Right lung (tissue), 5 donors: ENCODE results near the gene DISC1. TPM values are rescaled to one million over a fixed set of nuclear protein-coding genes. Genes with fewer than 3 reads are reported as not detected.
"Not testable (repeated sequence)": the region's sequence is repeated elsewhere in the genome, so short reads cannot be mapped to it uniquely, and the experiment has no call there.

Experiments used
- DNase-seq, 2 donors: peaks; one replicate each; pipeline ENCODE4 v3.0.0-alpha.2; 2013
- polyA plus RNA-seq, 5 donors: library from polyadenylated mRNA; unstranded; fragments of 120-200 nt; gene quantifications; one replicate each; pipeline versions ENCODE4 v1.2.1 to v1.2.3, GENCODE V29; 2013; ENCODE audit warnings: inconsistent platforms in 1 of 5, low replicate concordance in 1 of 5; ENCODE audit not compliant: insufficient read length in 5 of 5, insufficient read depth in 1 of 5

The DISC1 gene
- polyA plus RNA-seq, 5 donors: 7.8 to 11.4 (median 9.7) TPM

DNA sequence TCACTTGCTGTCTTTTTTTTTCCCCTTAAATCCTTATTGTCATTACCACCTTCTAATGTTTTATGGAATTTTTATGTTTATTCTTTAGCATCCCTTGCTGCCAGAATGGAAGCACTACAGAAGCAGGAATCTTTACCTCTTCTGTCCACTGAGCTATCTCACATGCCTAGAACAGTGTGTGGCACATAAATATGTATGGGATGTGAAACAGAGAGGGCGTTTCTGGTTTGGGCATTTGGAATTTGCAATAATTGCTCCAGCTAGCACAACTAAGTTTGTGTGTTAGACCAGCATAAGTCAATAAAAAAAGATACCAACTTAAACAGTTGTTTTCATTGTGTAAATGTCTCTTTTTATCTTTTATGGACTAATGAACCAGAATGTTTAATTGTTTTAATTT lies 330.8 kb downstream of the DISC1 start:
- DNase-seq: no peak

DNA sequence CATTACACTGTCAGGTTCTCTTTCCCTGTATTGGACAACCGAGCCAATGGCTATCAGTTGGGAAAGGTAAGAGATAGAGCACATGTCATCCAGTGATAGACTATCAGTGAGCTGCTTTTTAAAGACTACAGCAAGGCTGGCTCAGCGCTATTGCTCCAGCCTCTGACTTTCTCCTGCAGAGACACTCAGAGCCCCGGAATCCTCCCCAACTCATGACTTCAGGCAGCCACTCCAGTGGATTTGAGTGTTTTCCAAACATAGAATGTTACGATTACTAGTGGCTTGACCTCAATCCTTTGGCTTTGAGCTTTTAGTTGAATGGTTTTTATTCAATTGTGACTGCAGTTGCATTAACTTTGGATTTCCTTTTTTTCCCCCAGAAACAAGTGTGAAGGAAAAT lies 331.9 kb downstream of the DISC1 start:
- no peak for DNase-seq

DNA sequence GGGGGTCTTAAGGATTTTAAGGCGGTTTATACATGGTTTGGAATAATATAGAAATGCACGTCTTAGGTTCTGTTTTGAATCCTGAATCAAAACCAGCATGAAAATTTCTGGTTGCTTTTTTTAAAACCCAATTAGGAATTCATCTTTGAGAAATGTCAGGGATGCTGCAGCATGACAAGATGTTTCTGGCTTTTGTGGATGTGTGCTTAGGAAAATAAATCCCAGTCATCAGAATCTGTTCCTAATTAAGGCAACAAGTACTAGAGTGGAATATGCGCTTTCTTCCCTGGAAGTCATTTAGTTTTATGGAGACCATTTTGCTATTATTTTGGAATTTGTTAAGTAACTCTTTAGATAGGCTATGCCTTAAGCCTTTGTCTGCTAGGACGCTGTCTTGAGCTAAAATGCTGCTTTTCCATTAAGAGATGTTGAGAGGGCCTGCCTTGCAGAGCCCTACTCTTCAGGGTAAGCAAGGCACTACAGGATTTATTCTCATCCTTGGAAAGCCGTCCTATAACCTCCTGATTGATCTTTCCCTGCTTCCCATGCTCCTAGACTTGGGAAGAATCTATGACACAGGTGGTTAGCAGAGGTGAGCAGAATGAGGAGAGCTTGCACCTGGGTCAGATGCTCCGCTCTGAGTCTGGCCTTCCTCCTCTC lies 332.8 kb downstream of the DISC1 start:
- DNase-seq: no peak

DNA sequence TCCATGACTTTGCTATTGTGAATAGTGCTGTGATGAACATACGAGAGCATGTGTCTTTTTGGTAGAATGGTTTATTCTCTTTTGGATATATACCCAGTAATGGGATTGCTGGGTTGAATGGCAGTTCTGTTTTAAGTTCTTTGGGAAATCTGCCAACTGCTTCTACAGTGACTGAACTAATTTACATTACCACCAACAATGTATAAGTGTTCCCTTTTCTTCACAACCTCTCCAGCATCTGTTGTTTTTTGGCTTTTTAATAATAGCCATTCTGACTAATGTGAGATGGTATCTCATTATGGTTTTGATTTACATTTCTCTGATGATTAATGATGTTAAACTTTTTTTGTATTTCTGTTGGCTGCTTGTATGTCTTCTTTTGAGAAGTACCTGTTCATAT lies 335.2 kb downstream of the DISC1 start:
- not testable (repeated sequence) for DNase-seq

DNA sequence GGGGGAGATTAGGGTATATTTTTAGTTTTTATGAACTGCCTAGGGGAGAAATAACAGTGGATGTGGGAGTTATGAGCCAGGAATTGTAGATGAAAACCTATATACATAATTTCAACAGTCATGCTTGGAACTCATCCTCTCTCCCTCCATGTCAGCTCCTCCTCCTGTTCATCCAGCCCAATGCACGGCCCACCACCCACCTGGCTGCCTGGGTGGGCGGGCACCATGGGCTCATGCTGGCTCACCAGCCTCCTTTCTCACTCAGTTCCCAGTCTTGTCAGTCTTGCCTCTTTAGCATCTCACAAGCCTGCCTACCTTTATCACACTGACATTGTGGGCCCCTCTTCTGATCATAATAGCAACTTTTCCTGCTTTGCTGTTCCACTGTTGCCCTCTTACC lies 336.0 kb downstream of the DISC1 start:
- no peak for DNase-seq

DNA sequence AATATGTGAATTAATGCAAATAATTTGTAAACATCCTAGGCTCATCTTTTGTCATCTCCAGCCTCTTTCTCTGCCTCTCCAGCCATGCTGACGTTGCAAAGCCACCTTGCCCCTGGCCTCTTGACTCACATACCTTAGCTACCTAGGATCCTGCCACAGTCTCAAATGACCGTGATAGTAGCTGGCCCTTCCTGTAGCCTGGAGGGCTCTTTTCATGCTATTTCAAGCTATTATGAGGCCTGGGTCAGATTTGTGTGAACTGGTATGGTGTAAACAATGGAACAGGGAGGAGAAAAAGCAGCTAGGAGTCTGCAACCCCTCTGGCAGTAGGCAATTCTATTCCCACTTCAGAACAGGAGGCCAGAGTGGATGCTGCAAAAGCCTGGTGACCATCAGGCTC lies 337.7 kb downstream of the DISC1 start:
- no peak for DNase-seq

DNA sequence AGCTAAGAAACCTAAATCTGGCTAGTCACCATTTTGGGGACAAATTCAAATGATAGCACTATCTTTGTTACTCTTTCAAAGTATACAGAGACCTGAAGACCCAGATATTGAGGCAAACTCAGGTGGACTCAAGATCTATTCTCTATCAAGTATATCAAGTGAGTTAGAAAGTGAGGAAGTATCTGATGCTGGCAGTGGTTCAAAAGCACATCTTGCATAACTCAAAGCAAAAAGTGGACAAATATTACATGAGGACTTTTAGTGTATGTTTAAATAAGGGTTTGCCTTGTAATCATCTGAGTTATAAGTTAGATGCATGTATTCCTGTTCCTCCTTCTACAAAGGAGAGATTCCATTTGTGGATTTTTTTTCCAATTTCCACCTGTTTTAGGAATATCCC lies 338.4 kb downstream of the DISC1 start:
- DNase-seq: no peak

DNA sequence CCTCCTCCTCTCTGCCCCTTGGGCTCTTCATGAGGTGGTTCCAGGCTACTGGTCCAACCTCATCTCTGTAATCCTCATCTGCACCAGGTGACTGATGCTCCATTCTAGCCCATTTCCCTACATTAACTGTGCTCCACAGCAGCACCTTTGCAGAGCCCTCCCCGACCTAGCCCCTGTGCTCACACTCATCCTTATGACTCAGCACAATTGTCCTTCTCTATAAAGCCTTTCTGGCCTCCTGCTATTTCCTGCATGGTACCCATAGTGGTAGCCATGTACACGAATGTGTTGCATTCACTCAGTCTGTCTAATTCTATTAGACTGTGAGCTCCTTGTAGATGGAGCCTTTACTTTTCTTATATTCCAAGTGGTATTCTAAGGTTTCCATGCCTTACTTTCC lies 339.0 kb downstream of the DISC1 start:
- no peak for DNase-seq

DNA sequence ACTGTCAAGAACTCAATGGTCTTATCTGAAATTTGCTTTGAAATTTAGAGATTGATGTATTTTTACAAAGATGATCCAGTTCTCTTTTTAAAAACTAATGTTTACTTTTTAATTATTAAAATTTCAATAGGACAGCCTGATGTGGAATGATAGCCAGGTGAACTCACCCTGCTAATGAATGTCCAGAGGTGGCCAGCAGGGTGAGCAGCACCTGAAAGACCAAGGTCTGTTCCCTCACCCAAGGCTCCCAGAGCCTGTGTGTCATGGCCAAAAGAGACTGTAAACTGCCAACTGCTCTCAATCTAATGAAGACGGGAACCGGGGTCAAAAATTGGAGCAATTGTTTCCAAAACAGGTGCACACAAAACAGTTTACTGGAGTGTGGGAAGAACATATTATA lies 340.4 kb downstream of the DISC1 start:
- no peak for DNase-seq

DNA sequence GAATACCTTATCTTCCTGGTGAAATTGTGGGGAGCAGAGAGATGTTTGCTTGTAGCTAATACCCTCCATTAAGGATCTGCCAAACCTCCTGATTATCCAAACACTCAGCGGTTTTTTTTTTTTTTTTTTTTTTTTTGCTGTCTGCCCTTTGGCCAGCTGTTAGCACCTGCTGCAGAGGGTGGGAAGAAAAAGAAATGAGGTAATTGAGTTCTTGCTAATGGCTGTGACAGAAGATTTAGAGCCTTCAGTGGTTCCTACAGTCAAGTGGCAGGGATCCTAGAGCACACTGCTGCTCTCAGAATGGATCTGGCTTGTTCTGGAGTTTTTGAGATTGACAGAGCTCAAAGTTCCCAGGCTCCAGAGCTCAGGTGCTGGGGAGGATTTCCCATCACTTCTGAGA lies 342.5 kb downstream of the DISC1 start:
- no peak for DNase-seq

DNA sequence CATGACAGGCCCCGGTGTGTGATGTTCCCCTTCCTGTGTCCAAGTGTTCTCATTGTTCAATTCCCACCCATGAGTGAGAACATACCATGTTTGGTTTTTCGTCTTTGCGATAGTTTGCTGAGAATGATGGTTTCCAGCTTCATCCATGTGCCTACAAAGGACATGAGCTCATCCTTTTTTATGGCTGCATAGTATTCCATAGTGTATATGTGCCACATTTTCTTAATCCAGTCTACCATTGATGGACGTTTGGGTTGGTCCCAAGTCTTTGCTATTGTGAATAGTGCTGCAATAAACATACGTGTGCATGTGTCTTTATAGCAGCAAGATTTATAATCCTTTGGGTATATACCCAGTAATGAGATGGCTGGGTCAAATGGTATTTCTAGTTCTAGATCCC lies 343.2 kb downstream of the DISC1 start:
- not testable (repeated sequence) for DNase-seq

DNA sequence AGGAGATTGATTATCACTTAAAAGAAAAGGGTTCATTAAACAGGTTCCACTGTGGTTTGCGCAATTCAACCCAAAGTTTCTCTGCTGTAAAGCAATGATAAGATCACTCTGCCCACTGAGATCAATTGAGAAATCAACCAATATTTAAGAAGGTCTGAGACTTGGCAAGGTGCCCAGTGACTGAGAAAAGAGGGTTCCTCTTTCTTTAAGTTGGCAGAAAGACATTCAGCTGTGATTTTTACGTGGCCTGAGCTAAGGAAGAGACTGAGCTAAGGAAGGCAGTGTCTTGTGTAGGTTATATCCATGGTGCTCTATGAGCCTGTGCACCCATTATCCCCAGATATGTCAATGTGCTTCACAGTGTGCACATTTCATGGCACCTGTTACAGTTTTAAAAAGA lies 344.1 kb downstream of the DISC1 start:
- no peak for DNase-seq

DNA sequence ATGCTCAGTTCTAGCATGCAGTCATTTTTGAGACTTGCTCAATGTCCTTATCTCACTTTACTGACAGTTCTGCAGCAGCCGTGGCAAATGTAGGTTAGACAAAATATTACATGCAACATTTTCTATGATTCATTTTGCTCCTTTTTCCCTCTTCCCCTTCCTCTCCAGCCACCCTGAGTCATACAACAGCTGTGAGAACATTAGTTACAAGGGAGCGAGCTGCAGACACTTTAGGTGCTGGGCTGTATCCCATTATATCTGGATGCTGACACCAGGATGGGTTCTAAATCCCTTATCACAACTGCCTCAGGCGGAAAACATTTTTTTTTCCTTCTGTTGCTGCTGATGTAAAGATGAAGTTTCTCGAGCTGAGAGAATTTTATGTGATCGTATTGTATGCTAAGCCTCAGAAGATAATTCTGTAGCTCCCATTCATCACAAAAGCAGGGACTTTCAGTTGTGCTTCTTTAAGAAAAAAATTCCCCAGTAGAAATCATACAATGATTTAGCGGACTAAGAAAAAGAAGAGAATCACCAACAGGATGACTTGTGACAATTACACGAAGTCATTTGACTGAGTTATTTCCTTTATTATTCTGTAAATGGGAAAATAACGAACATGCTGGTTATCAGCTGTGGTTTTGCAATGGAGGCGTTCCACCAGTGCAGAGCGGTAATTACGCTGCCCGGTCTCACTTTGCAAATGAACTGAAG lies 345.0 kb downstream of the DISC1 start:
- DNase-seq: no peak

DNA sequence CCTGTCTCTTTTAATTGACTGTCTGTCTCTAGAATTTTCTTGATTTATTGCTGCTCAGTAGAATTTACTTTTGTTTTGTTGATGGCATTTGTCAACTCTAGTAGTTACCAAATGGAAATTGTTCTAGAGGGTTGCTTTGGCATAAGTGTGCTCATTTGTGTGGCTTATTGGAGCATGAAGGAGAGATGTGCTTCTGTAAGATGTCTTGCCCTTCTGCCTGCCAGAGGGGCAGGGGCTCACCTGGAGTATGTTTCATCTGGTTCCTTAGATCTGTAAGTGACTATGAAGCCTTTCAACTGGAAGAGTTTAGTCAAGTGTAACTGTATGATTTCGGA lies 345.5 kb downstream of the DISC1 start:
- no peak for DNase-seq

DNA sequence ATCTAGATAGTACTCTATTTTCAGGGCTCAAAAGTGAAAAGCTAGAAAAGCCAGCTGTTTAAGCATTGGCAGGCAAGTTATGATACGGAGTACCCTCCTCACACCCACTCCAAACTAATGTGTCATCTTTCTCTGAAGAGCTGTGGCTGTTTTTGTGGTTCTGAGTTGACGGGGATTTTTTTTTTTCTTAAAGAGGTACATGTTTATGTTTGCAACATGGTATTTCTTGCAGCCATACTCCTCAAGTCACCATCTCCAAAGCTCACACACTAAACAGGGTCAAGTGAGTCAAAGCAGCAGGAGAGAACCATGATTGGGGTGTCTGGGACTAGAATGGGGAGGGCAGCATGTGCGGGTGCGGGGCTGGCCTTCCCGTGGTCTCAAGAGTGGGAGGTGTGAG lies 347.2 kb downstream of the DISC1 start:
- no peak for DNase-seq

DNA sequence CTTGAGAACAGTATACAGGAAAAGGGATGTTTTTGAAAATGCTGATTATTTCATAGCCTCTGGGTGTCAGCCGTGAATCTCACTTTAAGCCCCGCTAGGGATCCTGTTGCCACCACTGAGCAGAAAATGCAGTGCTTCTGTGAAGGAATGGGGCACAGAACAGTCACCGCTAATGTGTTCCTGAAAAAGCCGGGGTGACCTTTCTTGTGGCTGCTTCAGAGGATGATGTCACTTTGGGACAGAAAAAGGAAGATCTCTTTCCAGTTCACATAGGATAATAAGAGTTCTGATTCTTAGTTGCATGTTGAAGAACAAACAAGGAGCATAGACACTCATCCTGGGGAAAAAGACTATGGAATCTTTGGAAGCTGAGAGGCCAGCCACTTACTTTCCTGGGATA lies 349.6 kb downstream of the DISC1 start:
- no peak for DNase-seq

DNA sequence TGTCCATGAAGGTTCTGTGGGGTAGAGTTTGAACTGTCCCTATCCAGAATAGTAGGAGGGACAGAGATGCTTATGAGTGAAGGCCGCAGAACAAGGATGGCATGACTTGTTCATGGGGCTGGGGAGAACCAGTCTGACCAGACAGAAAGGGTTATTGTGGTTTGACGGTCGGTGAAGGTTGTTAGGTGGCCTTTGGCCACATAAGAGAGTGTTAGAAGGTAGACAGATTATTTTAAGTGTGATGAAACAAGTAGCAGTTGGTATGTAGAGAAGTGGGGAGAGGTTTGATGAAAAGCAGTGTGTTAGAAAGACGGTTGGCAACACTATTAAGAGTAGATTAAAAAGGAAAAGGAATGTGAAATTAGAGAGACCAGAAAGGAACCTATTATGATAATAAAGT lies 355.1 kb downstream of the DISC1 start:
- DNase-seq: no peak

DNA sequence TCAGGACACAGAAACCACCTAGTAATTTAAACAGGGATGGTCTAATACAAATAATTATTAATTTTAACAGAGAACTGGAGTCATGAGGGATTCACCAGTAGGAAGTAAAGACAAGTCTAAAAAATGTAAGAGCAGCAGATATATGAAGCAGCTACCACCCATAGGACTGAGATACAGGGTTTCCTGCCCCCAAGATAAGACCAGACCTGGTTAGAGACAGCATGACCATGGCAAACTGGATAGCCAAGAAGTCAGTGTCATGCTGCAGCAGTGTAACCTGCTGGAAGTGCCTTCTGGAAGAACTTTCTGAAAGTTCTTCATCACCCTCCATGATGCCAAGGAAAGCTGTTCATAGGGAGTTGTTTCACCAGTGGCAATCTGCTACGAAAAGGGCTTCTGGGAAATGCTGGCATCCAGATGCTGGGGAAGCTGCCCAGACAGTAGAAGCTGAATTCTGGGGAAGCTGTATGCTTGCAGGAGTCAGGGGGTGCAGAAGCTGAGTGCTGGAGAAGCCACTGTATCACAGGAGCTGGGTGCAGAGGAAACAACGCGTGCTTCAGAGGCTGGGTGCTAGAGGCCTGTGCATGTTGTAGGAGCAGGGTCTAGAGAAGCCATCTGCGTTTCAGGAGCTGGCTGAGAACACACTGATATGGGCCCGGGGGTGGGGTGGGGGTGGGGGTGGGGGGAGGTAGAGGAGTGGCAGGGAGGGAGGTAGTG lies 356.4 kb downstream of the DISC1 start:
- DNase-seq: no peak

DNA sequence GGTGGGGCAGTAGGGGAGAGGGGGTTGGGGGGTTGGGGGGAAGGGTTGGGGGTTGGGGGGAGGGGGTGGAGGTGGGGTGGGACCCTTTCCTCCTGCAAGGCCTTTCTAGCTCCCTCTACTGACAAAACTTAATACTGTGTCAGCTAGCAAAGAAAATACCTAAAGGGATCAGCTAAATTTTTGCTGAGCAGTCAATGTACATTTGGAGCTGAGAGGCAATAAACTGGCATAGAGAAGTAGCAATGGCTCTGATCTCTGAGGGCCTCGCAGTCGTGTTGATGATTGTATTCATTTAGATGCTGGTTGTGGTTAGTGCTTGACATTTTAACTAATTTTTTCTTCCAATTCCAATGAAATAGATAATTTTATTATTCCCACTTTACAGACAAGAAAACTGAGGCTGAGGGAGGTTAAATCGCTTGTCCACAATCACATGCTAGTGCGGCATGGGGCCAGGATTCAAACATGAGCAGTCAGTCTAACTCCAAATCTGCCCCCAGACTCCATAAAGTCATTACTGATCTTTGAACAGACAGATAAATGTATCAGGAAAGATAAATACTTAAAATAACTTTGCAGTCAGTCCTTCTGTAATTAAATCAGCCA lies 357.1 kb downstream of the DISC1 start:
- no peak for DNase-seq

DNA sequence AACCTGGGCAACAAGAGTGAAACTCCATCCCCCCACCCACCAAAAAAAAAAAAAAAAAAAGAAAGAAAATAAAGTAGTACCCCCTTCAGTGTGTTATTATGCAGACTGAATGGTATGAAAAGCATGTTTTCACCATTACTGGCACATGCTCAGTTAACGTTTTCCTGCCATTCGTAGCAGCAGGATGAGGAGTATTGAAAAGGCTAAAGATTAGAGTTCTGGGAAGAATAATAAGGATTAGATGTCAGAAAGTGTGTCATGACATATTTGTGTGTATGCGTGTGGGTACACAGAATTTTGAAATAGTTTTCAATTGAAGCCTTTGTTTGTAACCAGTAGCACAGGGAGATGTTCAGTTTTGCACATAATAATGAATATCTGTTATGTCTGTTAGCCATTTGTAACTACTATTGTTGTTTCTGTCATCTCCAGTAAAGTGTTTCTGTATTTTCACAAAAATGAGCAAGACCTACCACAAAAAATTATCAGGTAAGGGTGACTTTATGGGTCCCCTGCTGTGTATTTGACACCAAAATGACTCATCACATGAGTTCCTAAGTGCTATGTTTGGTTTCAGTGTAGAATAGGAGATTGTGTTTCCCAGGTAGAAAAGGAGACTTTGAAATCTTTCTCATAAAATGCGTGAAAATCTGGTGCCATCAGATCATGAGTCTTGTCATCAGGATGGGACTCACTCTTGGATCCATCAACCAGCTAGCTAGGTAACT lies 358.9 kb downstream of the DISC1 start:
- DNase-seq: no peak

DNA sequence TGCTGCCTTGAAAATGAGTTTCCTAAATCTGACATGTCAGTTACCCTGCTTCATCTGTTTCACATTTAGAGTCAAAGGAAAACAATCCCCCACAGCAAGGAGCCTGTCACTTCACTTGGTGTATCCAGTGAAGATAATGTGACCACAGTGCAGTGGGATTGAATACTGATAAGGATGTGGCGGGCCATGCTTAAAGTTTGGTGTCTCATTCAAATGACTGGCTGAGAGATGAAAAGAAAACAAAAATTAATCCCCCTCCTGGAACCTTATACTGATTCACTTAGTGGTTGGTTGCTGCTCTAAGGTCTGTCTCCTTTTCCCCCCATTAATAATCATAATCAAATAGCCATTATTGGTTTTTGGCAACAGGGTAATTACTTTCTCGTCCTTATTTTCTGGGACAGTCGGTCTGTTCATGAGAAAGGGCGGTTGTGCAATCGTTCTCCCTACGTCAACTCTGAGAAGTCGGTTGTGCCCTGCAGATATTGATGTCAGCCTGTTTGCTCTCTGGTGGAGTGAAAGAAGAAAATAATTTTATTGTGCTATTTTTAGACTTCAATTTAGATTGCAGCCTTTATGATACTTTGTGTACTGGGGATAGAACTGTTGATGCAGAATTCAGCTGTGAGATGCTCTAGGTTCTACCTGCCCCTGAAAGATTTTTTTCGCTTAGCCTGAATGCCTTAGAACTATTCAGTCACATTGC lies 360.2 kb downstream of the DISC1 start:
- DNase-seq: peak; percentile 42 to 58

DNA sequence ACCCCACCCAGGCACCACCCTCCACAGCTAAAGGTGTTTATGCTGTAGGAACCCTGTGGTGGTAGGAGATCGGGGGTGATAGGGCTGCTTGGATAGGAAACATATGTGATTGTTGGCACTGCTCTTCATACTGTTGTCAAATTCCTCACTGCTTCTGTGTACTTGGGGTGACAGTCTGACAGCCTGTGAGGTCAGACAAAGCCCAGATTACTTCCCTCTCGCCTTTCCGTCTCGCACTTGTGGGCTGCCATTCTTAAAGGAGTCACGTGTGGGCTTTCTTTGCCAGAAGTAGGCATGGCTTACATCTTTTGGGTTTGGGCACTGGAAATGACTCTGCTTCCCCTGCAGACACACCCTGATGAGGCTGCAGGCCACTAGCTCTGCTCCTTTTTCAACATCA lies 363.8 kb downstream of the DISC1 start:
- DNase-seq: peak in 1 of 2 donors; percentile 27
